PC-3 (cell line): ENCODE measurements around the gene C1QTNF5. TPM values are rescaled to one million over a fixed set of nuclear protein-coding genes. Genes with fewer than 3 reads are reported as not detected.

ENCODE experiments used
- ATAC-seq: fragments of 200-7000 bp; cut with Tn5 transposase; 2 replicates; pipeline ENCODE4 v1.9.1; 2020; ENCODE audit warnings: mild to moderate bottlenecking, moderate library complexity
- BruUV-seq: library from RNA; stranded (reverse); fragments of 400-500 nt; replicated peaks from 2 replicates; lab custom pipeline; 2021; lab: Mats Ljungman, UMichigan
- CTCF ChIA-PET: fragments of 300-600 bp; sonication (Branson Sonifier 250); formaldehyde crosslinking; loops from one replicate; lab custom pipeline; 2022; ENCODE audit warnings: antibody characterized with exemption; lab: Charles Lee
- POLR2A ChIA-PET: fragments of 300-600 bp; sonication (Branson Sonifier 250); formaldehyde crosslinking; loops from one replicate; lab custom pipeline; 2022; ENCODE audit warnings: antibody characterized with exemption; ENCODE audit not compliant: unreplicated experiment; lab: Charles Lee
- DNase-seq: peaks from one replicate; pipeline ENCODE4 v3.0.0-alpha.2; 2015
- H2AFZ ChIP-seq: fragments of 300-600 bp; sonication (generic); 2 replicates; pipeline ENCODE4 v1.6.0; 2016; ENCODE audit warnings: antibody characterized with exemption, low read length
- H3F3A ChIP-seq: fragments of 300-600 bp; sonication (generic); one replicate; pipeline ENCODE4 v1.6.0; 2017; ENCODE audit warnings: antibody characterized with exemption, low read length, control low read depth, mild to moderate bottlenecking; ENCODE audit not compliant: unreplicated experiment
- H3K27ac ChIP-seq: fragments of 300-600 bp; sonication (generic); 2 replicates; pipeline ENCODE4 v1.5.1; 2016; ENCODE audit warnings: mild to moderate bottlenecking, low read length
- H3K27me3 ChIP-seq: fragments of 300-600 bp; sonication (generic); 2 replicates; pipeline ENCODE4 v1.6.1; 2016; ENCODE audit warnings: low read length, mixed read lengths
- H3K36me3 ChIP-seq: fragments of 300-600 bp; sonication (generic); 2 replicates; pipeline ENCODE4 v1.6.1; 2016; ENCODE audit warnings: low read depth, mixed run types, low read length, mixed read lengths
- H3K4me1 ChIP-seq: fragments of 300-600 bp; sonication (generic); 2 replicates; pipeline ENCODE4 v1.5.1; 2016; ENCODE audit warnings: low read length; ENCODE audit not compliant: insufficient read depth
- H3K4me2 ChIP-seq: fragments of 300-600 bp; sonication (generic); 2 replicates; pipeline ENCODE4 v1.6.0; 2016; ENCODE audit warnings: low read length
- H3K4me3 ChIP-seq: fragments of 300-600 bp; sonication (generic); 2 replicates; pipeline ENCODE4 v1.5.1; 2016; ENCODE audit warnings: mild to moderate bottlenecking, low read length, mixed read lengths
- H3K79me2 ChIP-seq: fragments of 300-600 bp; sonication (generic); 2 replicates; pipeline ENCODE4 v1.6.1; 2017; ENCODE audit warnings: low read length, mixed read lengths
- H3K9ac ChIP-seq: fragments of 300-600 bp; sonication (generic); 2 replicates; pipeline ENCODE4 v1.6.0; 2016; ENCODE audit warnings: mild to moderate bottlenecking, low read length
- H3K9me2 ChIP-seq: fragments of 300-600 bp; sonication (generic); replicated peaks from 2 replicates; pipeline ENCODE4 v1.6.1; 2016; ENCODE audit warnings: mixed run types, low read length, mixed read lengths
- H3K9me3 ChIP-seq: fragments of 300-600 bp; sonication (generic); 2 replicates; pipeline ENCODE4 v1.6.1; 2016; ENCODE audit warnings: low read length, mixed read lengths
- H4K20me1 ChIP-seq: fragments of 300-600 bp; sonication (generic); 2 replicates; pipeline ENCODE4 v1.6.1; 2016; ENCODE audit warnings: low read length, mixed read lengths
- EZH2 ChIP-seq: fragments of 300-600 bp; sonication (generic); IDR thresholded peaks from one replicate; pipeline ENCODE4 v1.6.1; 2017; ENCODE audit warnings: antibody characterized with exemption, mild to moderate bottlenecking, low read length; ENCODE audit not compliant: unreplicated experiment
- EZH2phosphoT487 ChIP-seq: fragments of 300-600 bp; sonication (generic); IDR thresholded peaks from 2 replicates; pipeline ENCODE4 v1.6.1; 2018; ENCODE audit warnings: mild to moderate bottlenecking, antibody characterized with exemption, low read length, borderline replicate concordance
- intact Hi-C: fragments of 100-400 bp; cut with micrococcal nuclease; formaldehyde crosslinking; loops from 2 replicates; pipeline ENCODE4 v1.9.0; 2023
- microRNA-seq: library from miRNA; unstranded; fragments of <30 nt; microRNA quantifications from one replicate; pipeline ENCODE4 v1.1.0, GENCODE V29; 2020; ENCODE audit not compliant: unreplicated experiment
- total RNA-seq: library from RNA; depleted of rRNA; stranded (reverse); fragments of >200 nt; gene quantifications from 2 replicates; pipeline ENCODE4 v1.2.3, GENCODE V29; 2014; rRNA removed
- TF ChIP-seq, protein P1 (sequence below): fragments of 300-600 bp; sonication (generic); conservative IDR thresholded peaks from 2 replicates; pipeline ENCODE4 v1.5.1; 2017; ENCODE audit warnings: antibody characterized with exemption, low read depth, mild to moderate bottlenecking, low read length

C1QTNF5 gene
- total RNA-seq, 1 experiment from 2014 or later = 2.0 TPM

DNA sequence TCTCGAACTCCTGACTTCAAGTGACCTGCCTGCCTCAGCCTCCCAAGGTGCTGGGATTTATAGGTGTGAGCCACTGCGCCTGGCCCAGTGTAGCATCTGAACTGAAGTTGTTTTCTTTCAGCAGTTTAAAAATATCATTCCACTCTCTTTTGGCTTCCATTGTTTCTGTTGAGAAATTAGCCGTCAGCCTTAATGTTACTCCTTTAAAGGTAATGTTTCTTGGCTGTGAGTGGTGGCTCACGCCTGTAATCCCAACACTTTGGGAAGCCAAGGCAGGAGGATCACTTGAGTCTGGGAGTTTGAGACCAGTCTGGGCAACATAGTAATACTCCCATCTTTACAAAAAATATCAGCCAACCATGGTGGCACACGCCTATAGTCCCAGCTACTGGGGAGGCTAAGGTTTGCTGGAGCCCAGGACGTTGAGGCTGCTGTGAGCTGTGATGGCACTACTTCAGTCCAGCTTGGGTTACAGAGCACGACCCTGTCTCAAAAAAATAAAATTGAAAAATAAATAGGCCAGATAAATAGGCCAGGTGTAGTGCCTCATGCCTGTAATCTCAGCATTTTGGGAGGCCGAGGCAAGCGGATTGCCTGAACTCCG is 49.7 kb downstream of the C1QTNF5 start:
- Histone ChIP-seq H3K9me2 (no peaks in the 10 kb centered on the region), H4K20me1 (no peaks in the 10 kb centered on the region), H3K4me2 (no peak overlapping the region), H3K9me3 (no peaks in the 10 kb centered on the region), H3K27me3 (no peaks in the 10 kb centered on the region), H2AFZ (no peak overlapping the region), H3K79me2 (no peaks in the 10 kb centered on the region), H3K36me3 (peaks cover 27% of the 10 kb centered on the region), H3K4me3 (no peak overlapping the region), H3K27ac (no peak overlapping the region), H3K4me1 (no peaks in the 10 kb centered on the region), H3K9ac (no peak overlapping the region), H3F3A (no peaks in the 10 kb centered on the region)
- ChIA-PET CTCF (no interaction called here), POLR2A (no interaction called here)
- TF ChIP-seq EZH2phosphoT487 = no peak
- TF ChIP-seq EZH2 = no peak
- TF ChIP-seq, protein P1, sequence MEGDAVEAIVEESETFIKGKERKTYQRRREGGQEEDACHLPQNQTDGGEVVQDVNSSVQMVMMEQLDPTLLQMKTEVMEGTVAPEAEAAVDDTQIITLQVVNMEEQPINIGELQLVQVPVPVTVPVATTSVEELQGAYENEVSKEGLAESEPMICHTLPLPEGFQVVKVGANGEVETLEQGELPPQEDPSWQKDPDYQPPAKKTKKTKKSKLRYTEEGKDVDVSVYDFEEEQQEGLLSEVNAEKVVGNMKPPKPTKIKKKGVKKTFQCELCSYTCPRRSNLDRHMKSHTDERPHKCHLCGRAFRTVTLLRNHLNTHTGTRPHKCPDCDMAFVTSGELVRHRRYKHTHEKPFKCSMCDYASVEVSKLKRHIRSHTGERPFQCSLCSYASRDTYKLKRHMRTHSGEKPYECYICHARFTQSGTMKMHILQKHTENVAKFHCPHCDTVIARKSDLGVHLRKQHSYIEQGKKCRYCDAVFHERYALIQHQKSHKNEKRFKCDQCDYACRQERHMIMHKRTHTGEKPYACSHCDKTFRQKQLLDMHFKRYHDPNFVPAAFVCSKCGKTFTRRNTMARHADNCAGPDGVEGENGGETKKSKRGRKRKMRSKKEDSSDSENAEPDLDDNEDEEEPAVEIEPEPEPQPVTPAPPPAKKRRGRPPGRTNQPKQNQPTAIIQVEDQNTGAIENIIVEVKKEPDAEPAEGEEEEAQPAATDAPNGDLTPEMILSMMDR = no peak
- no peak for DNase-seq
- intact Hi-C loops = loop anchor here (10.0 kb wide), 1 partner anchor 146 kb away; the partner anchor contains the start of gene ABCG4
- ATAC-seq = no peak
- BruUV-seq = no TSS peak

Small RNA genes within 50 kb of the gene (microRNA-seq; reads per million reads assigned to microRNA genes)
- gene MIR6756 = not detected

Other genes with a start within 250 kb of the C1QTNF5 start
- 68.0 and 82.4 TPM in 2 replicates for gene DPAGT1, start 239.0 kb downstream of the C1QTNF5 start, total RNA-seq
- 16.8 and 17.2 TPM in 2 replicates for gene C2CD2L, start 233.5 kb downstream of the C1QTNF5 start, total RNA-seq
- gene HINFP, start 219.3 kb downstream of the C1QTNF5 start, total RNA-seq = 14.7 and 24.7 TPM in 2 replicates
- 0.15 and 0.63 TPM in 2 replicates for gene ABCG4, start 191.8 kb downstream of the C1QTNF5 start, total RNA-seq
- 16.8 and 17.2 TPM in 2 replicates for gene NLRX1, start 172.2 kb downstream of the C1QTNF5 start, total RNA-seq
- gene NHERF4, start 155.4 kb downstream of the C1QTNF5 start, total RNA-seq = 0.87 TPM in 1 of 2 replicates, not detected in the other
- 11.4 and 15.3 TPM in 2 replicates for gene CBL, start 134.5 kb downstream of the C1QTNF5 start, total RNA-seq
- gene MCAM, start 23.8 kb downstream of the C1QTNF5 start, total RNA-seq = 124 and 162 TPM in 2 replicates
- 22.9 and 34.5 TPM in 2 replicates for gene RNF26, start 6.4 kb downstream of the C1QTNF5 start, total RNA-seq
- not detected in 2 replicates for gene MFRP, start 5.8 kb upstream of the C1QTNF5 start, total RNA-seq
- gene USP2, start 40.8 kb upstream of the C1QTNF5 start, total RNA-seq = 0.92 and 1.8 TPM in 2 replicates
- not detected in 2 replicates for gene THY1, start 82.3 kb upstream of the C1QTNF5 start, total RNA-seq